CD4-positive, alpha-beta T cell (primary cell): ENCODE data around the gene CCL14. TPM values are rescaled to one million over a fixed set of nuclear protein-coding genes. Genes with fewer than 3 reads are reported as not detected.

Source experiments
- ATAC-seq: fragments of 200-7000 bp; cut with Tn5 transposase; one replicate; pipeline ENCODE4 v1.10.0; 2022; ENCODE audit warnings: mild to moderate bottlenecking; ENCODE audit not compliant: poor library complexity
- CTCF ChIA-PET: fragments of 350-600 bp; sonication (Branson Sonifier 250); formaldehyde crosslinking; loops from one replicate; lab custom pipeline; 2021; ENCODE audit warnings: antibody characterized with exemption, inconsistent platforms; lab: Charles Lee
- POLR2A ChIA-PET: fragments of 350-600 bp; sonication (Branson Sonifier 250); formaldehyde crosslinking; loops from one replicate; lab custom pipeline; 2021; ENCODE audit warnings: antibody characterized with exemption, inconsistent platforms; lab: Charles Lee
- DNase-seq, 14 experiments: peaks; one replicate each; pipeline ENCODE4 v3.0.0-alpha.2; 2013 to 2020; ENCODE audit warnings: mixed read lengths in 2 of 14
- H3K27ac ChIP-seq, 2 donors: one replicate each; pipeline versions ENCODE4 v1.5.1 to v1.7.0; 2013; ENCODE audit warnings: low read length in 2 of 2, low read depth in 1 of 2, mild to moderate bottlenecking in 1 of 2
- H3K27me3 ChIP-seq, 2 experiments: 1 replicate in 1 of 2; 2 replicates in 1 of 2; pipeline versions ENCODE4 v1.6.1 to v1.7.0; 2013; ENCODE audit warnings: low read length in 2 of 2, control low read depth in 1 of 2, mild to moderate bottlenecking in 1 of 2, moderate library complexity in 1 of 2; ENCODE audit not compliant: insufficient read depth in 2 of 2, control insufficient read depth in 1 of 2
- H3K36me3 ChIP-seq: one replicate; pipeline ENCODE4 v1.6.1; 2013; ENCODE audit warnings: low read length, control low read depth; ENCODE audit not compliant: insufficient read depth
- H3K4me1 ChIP-seq: one replicate; pipeline ENCODE4 v1.6.1; 2013; ENCODE audit warnings: low read length, control low read depth; ENCODE audit not compliant: insufficient read depth
- H3K4me3 ChIP-seq: one replicate; pipeline ENCODE4 v1.5.1; 2013; ENCODE audit warnings: mild to moderate bottlenecking, low read length, moderate library complexity
- H3K9me3 ChIP-seq, 2 experiments: 1 replicate in 1 of 2; 2 replicates in 1 of 2; pipeline versions ENCODE4 v1.6.1 to v1.7.0; 2013; ENCODE audit warnings: low read length in 2 of 2, mild to moderate bottlenecking in 2 of 2, control low read depth in 1 of 2, moderate library complexity in 1 of 2; ENCODE audit not compliant: control insufficient read depth in 1 of 2, insufficient read depth in 1 of 2
- H3K27ac Mint-ChIP-seq: one replicate; pipeline ENCODE4 v1.8.0; 2020; ENCODE audit warnings: mixed read lengths
- H3K27me3 Mint-ChIP-seq: one replicate; pipeline ENCODE4 v1.8.0; 2021; ENCODE audit warnings: mixed read lengths
- H3K36me3 Mint-ChIP-seq: one replicate; pipeline ENCODE4 v1.8.0; 2021; ENCODE audit warnings: low read depth, mixed read lengths
- H3K4me1 Mint-ChIP-seq: one replicate; pipeline ENCODE4 v1.8.0; 2021; ENCODE audit warnings: low read depth, mixed read lengths
- H3K4me3 Mint-ChIP-seq: one replicate; pipeline ENCODE4 v1.8.0; 2020; ENCODE audit warnings: mild to moderate bottlenecking, mixed read lengths
- H3K9me3 Mint-ChIP-seq: one replicate; pipeline ENCODE4 v1.8.0; 2020; ENCODE audit warnings: mixed read lengths
- CTCF ChIP-seq: fragments of 200-600 bp; IDR thresholded peaks from one replicate; pipeline ENCODE4 v1.8.0; 2022; ENCODE audit warnings: antibody characterized with exemption, mild to moderate bottlenecking
- intact Hi-C, 2 experiments: fragments of 100-400 bp; cut with DNase I in 1 of 2; cut with micrococcal nuclease in 1 of 2; formaldehyde crosslinking; loops; one replicate each; pipeline versions ENCODE4 v1.15.1 to v1.9.0; 2023 to 2025; cut with DNase I, micrococcal nuclease
- polyA plus RNA-seq, 2 donors: library from polyadenylated mRNA; unstranded; fragments of 120-200 nt; gene quantifications; one replicate each; pipeline ENCODE4 v1.2.1, GENCODE V29; 2013
- total RNA-seq, 174 experiments: library from RNA in 2 of 174; stranded (reverse) in 2 of 174; gene quantifications; one replicate each; pipeline ENCODE4 v1.2.3 and lab custom pipeline; 2021 to 2026

CCL14 gene
- total RNA-seq = not detected
- polyA plus RNA-seq (2013, experiment 1 of 2) = not detected
- 0.34 TPM for polyA plus RNA-seq (2013, experiment 2 of 2)
- 0 to 0.07 (median 0) reads per million in 172 experiments for total RNA-seq (lab: John Stamatoyannopoulos, UW)

GRCh38 chr17:35986643-35987042 is at the start of gene CCL14:
TSS of gene CCL14 (minus strand) at chr17:35986729. CDS start at chr17:35986649, 80 bp downstream.
- H3K4me1 ChIP-seq = no peaks in the 10 kb centered on the region
- Mint-ChIP-seq H3K4me3 (no peak within 1 kb of the TSS), H3K27ac (no peak within 1 kb of the TSS), H3K9me3 (no peaks in the 10 kb centered on the region), H3K4me1 (no peaks in the 10 kb centered on the region), H3K36me3 (no peaks in the 10 kb centered on the region), H3K27me3 (no peaks in the 10 kb centered on the region)
- intact Hi-C loops = no loop called here
- H3K27ac ChIP-seq = no peak within 1 kb of the TSS
- no peaks in the 10 kb centered on the region for H3K27me3 ChIP-seq
- H3K36me3 ChIP-seq = no peaks in the 10 kb centered on the region
- DNase-seq (no peak), ATAC-seq (no peak)
- POLR2A ChIA-PET = no interaction called here
- no peak within 1 kb of the TSS for H3K4me3 ChIP-seq
- no peak for TF ChIP-seq CTCF
- peaks cover 5% of the 10 kb centered on the region in 2 experiments for H3K9me3 ChIP-seq
- CTCF ChIA-PET = no interaction called here

- Mint-ChIP-seq H3K4me1 (no peaks in the 10 kb centered on the region), H3K27me3 (peaks cover 35% of the 10 kb centered on the region), H3K36me3 (no peaks in the 10 kb centered on the region), H3K27ac (no peak overlapping the region), H3K4me3 (no peak overlapping the region), H3K9me3 (no peaks in the 10 kb centered on the region)
- CTCF ChIA-PET = no interaction called here
- Histone ChIP-seq H3K9me3 (no peaks in the 10 kb centered on the region), H3K4me3 (no peak overlapping the region), H3K4me1 (no peaks in the 10 kb centered on the region), H3K27ac (no peak overlapping the region), H3K36me3 (no peaks in the 10 kb centered on the region), H3K27me3 (peaks cover 0 to 6% of the 10 kb centered on the region in 2 experiments)
- no peak for TF ChIP-seq CTCF
- intact Hi-C loops = no loop called here
- POLR2A ChIA-PET = no interaction called here
- ATAC-seq (no peak), DNase-seq (peak in 2 of 14 experiments; percentile 18 to 37)
Measured at GRCh38 chr17:36036235-36036634, 49.7 kb upstream of the CCL14 start.

- no peaks in the 10 kb centered on the region for H3K9me3 ChIP-seq
- no peaks in the 10 kb centered on the region for H3K4me1 ChIP-seq
- Mint-ChIP-seq H3K9me3 (no peaks in the 10 kb centered on the region), H3K4me3 (no peak overlapping the region), H3K27ac (no peak overlapping the region), H3K27me3 (peaks cover 46% of the 10 kb centered on the region), H3K36me3 (no peaks in the 10 kb centered on the region), H3K4me1 (no peaks in the 10 kb centered on the region)
- ChIA-PET CTCF (no interaction called here), POLR2A (no interaction called here)
- ATAC-seq = no peak
- no peak overlapping the region for H3K27ac ChIP-seq
- H3K27me3 ChIP-seq = peaks cover 6% of the 10 kb centered on the region in 2 experiments
- intact Hi-C loops = no loop called here
- no peak overlapping the region for H3K4me3 ChIP-seq
- H3K36me3 ChIP-seq = no peaks in the 10 kb centered on the region
- peak in 3 of 14 experiments; percentile 7 to 27 (median 25) for DNase-seq
- no peak for TF ChIP-seq CTCF
Measured at GRCh38 chr17:36034127-36034526, 47.6 kb upstream of the CCL14 start.
